Natural killer cell treated with Interleukin-12 subunit alpha and Interleukin-12 subunit beta and Interleukin-15 and Interleukin-18, amount 100 ng/mL, for 72 hours (primary cell): ENCODE measurements around the gene PTPN7. TPM values are rescaled to one million over a fixed set of nuclear protein-coding genes. Genes with fewer than 3 reads are reported as not detected.

Source experiments
- ATAC-seq, 2 donors: fragments of 150-1000 bp; cut with Tn5 transposase in 1 of 2; sonication (Bioruptor Pico), chemical (Tn5 transposase) in 1 of 2; 2 replicates each; pipeline ENCODE4 v1.10.0; 2021
- DNase-seq: peaks from one replicate; pipeline ENCODE4 v3.0.0; 2022; ENCODE audit warnings: low spot score
- H3K27ac Mint-ChIP-seq, 2 donors: 1 replicate in 1 of 2; 2 replicates in 1 of 2; pipeline ENCODE4 v1.8.0; 2022; ENCODE audit warnings: mixed read lengths in 2 of 2, mild to moderate bottlenecking in 1 of 2, moderate library complexity in 1 of 2
- H3K27me3 Mint-ChIP-seq, 2 donors: 1 replicate in 1 of 2; 2 replicates in 1 of 2; pipeline ENCODE4 v1.8.0; 2022; ENCODE audit warnings: mixed read lengths in 2 of 2
- H3K36me3 Mint-ChIP-seq: one replicate; pipeline ENCODE4 v1.8.0; 2022; ENCODE audit warnings: mixed read lengths
- H3K4me1 Mint-ChIP-seq, 2 donors: 1 replicate in 1 of 2; 2 replicates in 1 of 2; pipeline ENCODE4 v1.8.0; 2022; ENCODE audit warnings: low read depth in 2 of 2, mixed read lengths in 2 of 2, mild to moderate bottlenecking in 1 of 2
- H3K4me3 Mint-ChIP-seq: one replicate; pipeline ENCODE4 v1.8.0; 2022; ENCODE audit warnings: mixed read lengths
- H3K9me3 Mint-ChIP-seq: 2 replicates; pipeline ENCODE4 v1.8.0; 2022; ENCODE audit warnings: mixed read lengths
- total RNA-seq, 2 donors: library from RNA; stranded (reverse); gene quantifications; one replicate each; pipeline ENCODE4 v1.2.3, GENCODE V29; 2022

The PTPN7 gene
- 100 to 1,000 TPM; 227 to 312 TPM for total RNA-seq

DNA sequence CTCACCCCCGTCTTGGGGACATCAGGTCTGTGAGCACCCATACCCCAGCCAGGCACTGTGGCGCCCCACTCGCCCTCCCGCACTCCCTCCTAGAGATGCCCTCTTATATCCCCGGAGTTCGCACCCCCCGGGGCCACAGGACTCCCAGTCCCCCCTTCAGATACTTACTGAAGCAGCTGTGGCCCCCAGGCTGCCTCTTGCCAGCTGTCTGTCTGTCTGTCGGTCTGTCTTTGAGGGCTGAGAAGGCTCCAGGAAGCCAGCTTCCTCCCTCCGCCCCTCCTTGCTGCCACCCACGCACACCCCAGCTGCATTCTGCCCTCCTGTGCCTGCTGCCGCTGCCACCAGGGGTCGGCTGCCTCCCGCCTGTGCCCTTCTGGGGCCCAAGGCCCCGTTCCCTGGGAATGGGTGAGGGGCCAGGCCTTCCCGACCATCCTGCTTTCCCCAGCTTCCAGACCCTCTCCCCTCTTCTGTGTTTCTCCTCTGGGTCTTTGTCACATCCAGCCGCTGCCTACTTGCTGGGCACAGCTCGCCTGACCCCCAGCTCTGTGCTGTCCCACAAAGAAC lies at the start of gene PTPN7:
Gene PTPN7, minus strand, starts transcription at position 226 of the 564 bp plus-strand sequence. CDS start 1,200 bp downstream, outside the sequence.
- Mint-ChIP-seq H3K4me3 (peak within 1 kb of the TSS; percentile 99), H3K36me3 (peaks cover 14% of the 10 kb centered on the region), H3K9me3 (no peaks in the 10 kb centered on the region), H3K4me1 (peaks cover 57 to 66% of the 10 kb centered on the region in 2 donors), H3K27me3 (no peaks in the 10 kb centered on the region), H3K27ac (peak within 1 kb of the TSS; percentile 95 to 98)
- ATAC-seq (peak; percentile 80 to 86), DNase-seq (peak; percentile 91)

- Mint-ChIP-seq H3K27ac (no peak overlapping the region), H3K27me3 (peaks cover 7 to 18% of the 10 kb centered on the region in 2 donors), H3K9me3 (no peaks in the 10 kb centered on the region), H3K4me1 (peaks cover 14 to 21% of the 10 kb centered on the region in 2 donors), H3K4me3 (no peak overlapping the region), H3K36me3 (no peaks in the 10 kb centered on the region)
- ATAC-seq, result no peak
- no peak for DNase-seq
Observed at GRCh38 chr1:202208351-202208857, 48.0 kb upstream of the PTPN7 start.

DNA sequence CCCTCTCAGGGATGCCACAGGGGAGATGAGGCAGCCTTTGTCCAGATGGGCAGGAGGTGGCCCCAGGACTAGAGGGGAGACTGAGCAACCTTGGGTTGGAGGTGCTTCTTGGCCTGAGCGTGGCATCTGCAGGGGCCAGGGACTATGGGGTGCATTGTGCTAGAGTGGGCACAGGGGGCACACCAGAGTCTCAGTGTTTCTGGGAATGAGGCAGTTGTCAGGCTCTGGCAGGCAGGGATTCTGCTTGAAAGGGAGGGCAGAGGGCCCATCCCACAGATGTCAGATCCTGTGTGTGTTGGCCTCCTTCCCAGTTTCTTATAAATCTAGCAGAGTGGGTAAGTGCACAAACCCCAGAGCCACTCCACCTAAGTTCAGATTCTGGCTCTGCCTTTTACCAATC lies 46.9 kb upstream of the PTPN7 start:
- Mint-ChIP-seq H3K27ac (no peak overlapping the region), H3K9me3 (no peaks in the 10 kb centered on the region), H3K27me3 (peaks cover 3 to 7% of the 10 kb centered on the region in 2 donors), H3K36me3 (no peaks in the 10 kb centered on the region), H3K4me1 (peaks cover 7 to 17% of the 10 kb centered on the region in 2 donors), H3K4me3 (no peak overlapping the region)
- ATAC-seq (no peak), DNase-seq (no peak)

GRCh38 chr1:202205523-202206190 lies 45.3 kb upstream of the PTPN7 start:
- Mint-ChIP-seq H3K27ac (no peak overlapping the region), H3K9me3 (no peaks in the 10 kb centered on the region), H3K27me3 (no peaks in the 10 kb centered on the region), H3K4me3 (no peak overlapping the region), H3K4me1 (peaks cover 17 to 28% of the 10 kb centered on the region in 2 donors), H3K36me3 (no peaks in the 10 kb centered on the region)
- DNase-seq, result no peak
- no peak for ATAC-seq

- Mint-ChIP-seq H3K9me3 (no peaks in the 10 kb centered on the region), H3K27me3 (no peaks in the 10 kb centered on the region), H3K4me1 (peaks cover 19 to 35% of the 10 kb centered on the region in 2 donors), H3K4me3 (no peak overlapping the region), H3K27ac (no peak overlapping the region), H3K36me3 (no peaks in the 10 kb centered on the region)
- ATAC-seq (no peak), DNase-seq (no peak)
Observed at GRCh38 chr1:202204065-202204464, 43.7 kb upstream of the PTPN7 start.

GRCh38 chr1:202203238-202204039 lies 43.0 kb upstream of the PTPN7 start:
- Mint-ChIP-seq H3K9me3 (no peaks in the 10 kb centered on the region), H3K36me3 (no peaks in the 10 kb centered on the region), H3K27me3 (no peaks in the 10 kb centered on the region), H3K4me3 (no peak overlapping the region), H3K4me1 (peaks cover 25 to 41% of the 10 kb centered on the region in 2 donors), H3K27ac (no peak overlapping the region)
- ATAC-seq (peak; percentile 63), DNase-seq (no peak)

DNA sequence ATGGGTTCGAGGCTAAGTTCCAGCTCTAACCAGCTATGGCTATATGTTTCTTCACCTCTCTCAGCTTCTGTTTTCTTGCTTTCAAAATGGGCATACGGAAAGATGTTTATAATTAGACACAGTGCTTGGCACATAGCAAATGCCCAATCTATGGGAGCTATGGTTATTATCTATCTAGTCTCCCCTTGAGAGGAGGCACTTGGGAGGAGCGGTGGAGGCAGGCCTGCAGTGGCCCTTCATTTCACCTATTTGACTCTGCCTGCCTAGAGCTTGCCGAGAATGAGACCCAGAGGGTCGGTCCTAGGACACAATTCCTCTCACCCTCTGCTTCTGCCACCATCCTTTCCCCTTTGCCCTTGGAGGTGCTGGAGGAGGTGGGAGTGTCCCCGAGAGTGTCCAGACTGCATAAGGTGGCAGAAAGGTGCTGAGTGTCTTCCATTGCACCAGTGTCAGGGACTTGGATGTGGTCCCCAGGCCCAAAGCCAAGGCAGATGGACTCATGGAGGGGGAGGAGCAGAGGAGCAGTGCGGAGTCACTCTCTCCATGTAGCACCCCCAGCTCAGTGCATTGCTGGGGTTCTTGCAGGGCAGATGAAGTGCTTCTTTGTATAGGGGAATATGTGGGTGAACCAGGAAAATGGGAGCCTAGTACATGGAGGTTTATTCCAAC lies 42.2 kb upstream of the PTPN7 start:
- ATAC-seq, result no peak
- Mint-ChIP-seq H3K9me3 (no peaks in the 10 kb centered on the region), H3K27ac (peak overlapping the region; percentile 22 to 75), H3K4me1 (peaks cover 33 to 46% of the 10 kb centered on the region in 2 donors), H3K36me3 (no peaks in the 10 kb centered on the region), H3K4me3 (no peak overlapping the region), H3K27me3 (no peaks in the 10 kb centered on the region)
- no peak for DNase-seq

GRCh38 chr1:202201971-202202370 lies 41.6 kb upstream of the PTPN7 start:
- Mint-ChIP-seq H3K27me3 (no peaks in the 10 kb centered on the region), H3K27ac (peak overlapping the region; percentile 75 to 79), H3K4me1 (peaks cover 40 to 52% of the 10 kb centered on the region in 2 donors), H3K36me3 (no peaks in the 10 kb centered on the region), H3K9me3 (no peaks in the 10 kb centered on the region), H3K4me3 (peak overlapping the region; percentile 65)
- DNase-seq (no peak), ATAC-seq (no peak)

GRCh38 chr1:202201266-202201665 lies 40.9 kb upstream of the PTPN7 start:
- no peak for DNase-seq
- H3K9me3 Mint-ChIP-seq, result no peaks in the 10 kb centered on the region
- peak overlapping the region; percentile 75 to 79 for H3K27ac Mint-ChIP-seq
- ATAC-seq, result peak; percentile 51 to 65
- H3K27me3 Mint-ChIP-seq, result no peaks in the 10 kb centered on the region
- H3K4me3 Mint-ChIP-seq, result peak overlapping the region; percentile 65
- no peaks in the 10 kb centered on the region for H3K36me3 Mint-ChIP-seq
- H3K4me1 Mint-ChIP-seq, result peaks cover 40 to 58% of the 10 kb centered on the region in 2 donors

GRCh38 chr1:202200669-202201068 lies 40.3 kb upstream of the PTPN7 start:
- no peaks in the 10 kb centered on the region for H3K27me3 Mint-ChIP-seq
- peak overlapping the region; percentile 75 to 79 for H3K27ac Mint-ChIP-seq
- no peaks in the 10 kb centered on the region for H3K36me3 Mint-ChIP-seq
- H3K9me3 Mint-ChIP-seq, result no peaks in the 10 kb centered on the region
- ATAC-seq (no peak), DNase-seq (no peak)
- peak overlapping the region; percentile 65 for H3K4me3 Mint-ChIP-seq
- peaks cover 40 to 63% of the 10 kb centered on the region in 2 donors for H3K4me1 Mint-ChIP-seq

- Mint-ChIP-seq H3K4me3 (no peak overlapping the region), H3K4me1 (peaks cover 40 to 67% of the 10 kb centered on the region in 2 donors), H3K27ac (peak overlapping the region in 1 of 2 donors; percentile 79)
Observed at GRCh38 chr1:202200112-202200548, 39.7 kb upstream of the PTPN7 start.

GRCh38 chr1:202199040-202199889 lies 38.9 kb upstream of the PTPN7 start:
- Mint-ChIP-seq H3K27ac (peak overlapping the region; percentile 24 to 30), H3K36me3 (no peaks in the 10 kb centered on the region), H3K4me3 (no peak overlapping the region), H3K4me1 (peaks cover 40 to 72% of the 10 kb centered on the region in 2 donors), H3K27me3 (peaks cover 0 to 8% of the 10 kb centered on the region in 2 donors), H3K9me3 (no peaks in the 10 kb centered on the region)
- DNase-seq, result no peak
- ATAC-seq, result no peak

More at GRCh38 chr1:202200112-202200548, 39.7 kb upstream of the PTPN7 start:
- H3K36me3 Mint-ChIP-seq, result no peaks in the 10 kb centered on the region
- DNase-seq, result no peak
- H3K27me3 Mint-ChIP-seq, result peaks cover 0 to 3% of the 10 kb centered on the region in 2 donors
- H3K9me3 Mint-ChIP-seq, result no peaks in the 10 kb centered on the region
- no peak for ATAC-seq
